ENCODE results near the gene FERMT2.

- TF ChIP-seq CTCF (IDR thresholded peaks at IDR 0.05) (no peak), EZH2phosphoT487 (IDR thresholded peaks at IDR 0.05) (no peak), EZH2 (IDR thresholded peaks at IDR 0.05) (no peak)
Observed at GRCh38 chr14:52871606-52872005, 79.2 kb downstream of the FERMT2 start.

All from neural progenitor cell (in vitro differentiated cells).